Measurements from ENCODE around the gene GORASP2.
"Not testable (repeated sequence)": the region's sequence is repeated elsewhere in the genome, so short reads cannot be mapped to it uniquely, and the experiment has no call there.

Gene GORASP2

GRCh38 chr2:170917219-170917913, 11.7 kb upstream of the GORASP2 start:
- TF ChIP-seq CTCF (IDR thresholded peaks at IDR 0.05) = no peak
- H3K27me3 ChIP-seq = no peaks in the 10 kb centered on the region
- peaks cover 21% of the 10 kb centered on the region for H3K9me3 ChIP-seq
- peak overlapping the region in 1 of 2 experiments; percentile 12 for H3K4me3 ChIP-seq (ENCODE audit: low read depth in 1 of 2, low read length in 1 of 2)
- H3K36me3 ChIP-seq = no peaks in the 10 kb centered on the region
- H3K4me1 ChIP-seq (ENCODE audit: control insufficient read depth in 1 of 2, insufficient read depth in 1 of 2, low read depth in 1 of 2, low read length in 1 of 2) = no peaks in the 10 kb centered on the region
- H3K27ac ChIP-seq = no peak overlapping the region

GRCh38 chr2:170917957-170918356, 11.1 kb upstream of the GORASP2 start:
- Histone ChIP-seq H3K4me3 (ENCODE audit: low read depth in 1 of 2, low read length in 1 of 2) (no peak overlapping the region), H3K36me3 (no peaks in the 10 kb centered on the region), H3K9me3 (peaks cover 21% of the 10 kb centered on the region), H3K4me1 (ENCODE audit: control insufficient read depth in 1 of 2, insufficient read depth in 1 of 2, low read depth in 1 of 2, low read length in 1 of 2) (no peaks in the 10 kb centered on the region), H3K27me3 (no peaks in the 10 kb centered on the region), H3K27ac (no peak overlapping the region)
- TF ChIP-seq CTCF (IDR thresholded peaks at IDR 0.05) = no peak

GRCh38 chr2:170921873-170922272, 7.2 kb upstream of the GORASP2 start:
- H3K9me3 ChIP-seq = peaks cover 15% of the 10 kb centered on the region
- H3K36me3 ChIP-seq; H3K4me3 ChIP-seq (ENCODE audit: low read depth in 1 of 2, low read length in 1 of 2); H3K4me1 ChIP-seq (ENCODE audit: control insufficient read depth in 1 of 2, insufficient read depth in 1 of 2, low read depth in 1 of 2, low read length in 1 of 2); H3K27me3 ChIP-seq; H3K27ac ChIP-seq: not testable (repeated sequence)

- Histone ChIP-seq H3K27ac (no peak overlapping the region), H3K9me3 (peaks cover 5% of the 10 kb centered on the region), H3K4me1 (ENCODE audit: control insufficient read depth in 1 of 2, insufficient read depth in 1 of 2, low read depth in 1 of 2, low read length in 1 of 2) (peaks cover 1 to 7% of the 10 kb centered on the region in 2 experiments), H3K27me3 (no peaks in the 10 kb centered on the region), H3K36me3 (no peaks in the 10 kb centered on the region), H3K4me3 (ENCODE audit: low read depth in 1 of 2, low read length in 1 of 2) (no peak overlapping the region)
- TF ChIP-seq CTCF (IDR thresholded peaks at IDR 0.05) = no peak
These were observed 6.2 kb upstream of the GORASP2 start for GRCh38 chr2:170922634-170923494.

- Histone ChIP-seq H3K9me3 (no peaks in the 10 kb centered on the region), H3K27ac (no peak overlapping the region), H3K4me1 (ENCODE audit: control insufficient read depth in 1 of 2, insufficient read depth in 1 of 2, low read depth in 1 of 2, low read length in 1 of 2) (peaks cover 11 to 17% of the 10 kb centered on the region in 2 experiments), H3K27me3 (no peaks in the 10 kb centered on the region), H3K4me3 (ENCODE audit: low read depth in 1 of 2, low read length in 1 of 2) (no peak overlapping the region), H3K36me3 (no peaks in the 10 kb centered on the region)
- no peak for TF ChIP-seq CTCF (IDR thresholded peaks at IDR 0.05)
These were observed 5.3 kb upstream of the GORASP2 start for GRCh38 chr2:170923799-170924198.

GRCh38 chr2:170924969-170925368, 4.1 kb upstream of the GORASP2 start:
- Histone ChIP-seq H3K27me3 (no peaks in the 10 kb centered on the region), H3K4me1 (ENCODE audit: control insufficient read depth in 1 of 2, insufficient read depth in 1 of 2, low read depth in 1 of 2, low read length in 1 of 2) (peaks cover 15 to 21% of the 10 kb centered on the region in 2 experiments)
- TF ChIP-seq CTCF (IDR thresholded peaks at IDR 0.05) = no peak

More at GRCh38 chr2:170924969-170925368, 4.1 kb upstream of the GORASP2 start:
- H3K4me3 ChIP-seq (ENCODE audit: low read depth in 1 of 2, low read length in 1 of 2) = no peak overlapping the region
- no peaks in the 10 kb centered on the region for H3K9me3 ChIP-seq
- H3K27ac ChIP-seq = no peak overlapping the region
- no peaks in the 10 kb centered on the region for H3K36me3 ChIP-seq
